SKM-1 treated with dmso at 0.1 percent for 144 hours (cell line): ENCODE results near the gene HS1BP3.

Experiments used
- DNase-seq: peaks from one replicate; lab custom pipeline; 2025; ENCODE audit not compliant: unreplicated experiment; lab: John Stamatoyannopoulos, UW

HS1BP3 gene

DNA sequence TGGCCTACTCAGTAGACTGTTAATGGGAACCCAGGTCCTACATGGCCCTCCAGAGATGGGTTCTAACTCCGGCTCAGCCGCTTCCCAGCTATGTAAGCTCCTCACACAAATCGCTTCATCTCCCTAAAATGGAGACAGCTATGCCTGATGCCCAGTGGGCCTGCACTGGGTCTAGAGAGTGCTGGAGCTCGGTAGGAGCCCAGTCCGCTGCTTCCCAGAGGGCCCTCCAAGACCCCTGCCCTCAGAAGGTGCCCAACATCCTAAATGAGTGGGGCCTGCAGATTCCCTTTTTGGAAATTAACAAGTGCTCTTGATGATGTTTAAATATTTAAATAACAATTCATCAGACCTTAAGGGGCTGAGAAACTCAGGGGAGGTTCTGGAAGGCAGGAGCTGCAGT is 47.1 kb downstream of the HS1BP3 start:
- DNase-seq: no peak

DNA sequence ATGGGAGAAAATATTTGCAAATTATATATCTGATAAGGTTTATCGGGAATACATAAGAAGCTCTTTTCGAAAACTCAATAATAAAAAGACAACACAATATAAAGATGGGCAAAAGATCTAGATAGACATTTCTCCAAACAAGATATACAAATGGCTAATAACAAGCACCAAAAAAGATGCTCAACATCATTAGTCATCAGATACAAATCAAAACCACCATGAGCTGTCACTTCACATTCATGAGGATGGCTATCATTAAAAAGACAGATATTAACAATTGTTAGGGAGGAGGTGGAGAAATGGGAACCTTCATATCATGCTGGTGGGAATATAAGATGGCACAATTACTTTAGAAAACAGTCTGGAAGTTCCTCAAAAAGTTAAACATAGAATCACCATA is 48.1 kb downstream of the HS1BP3 start:
- no peak for DNase-seq

- no peak for DNase-seq
Measured at GRCh38 chr2:20600756-20601325, 50.1 kb downstream of the HS1BP3 start.

DNA sequence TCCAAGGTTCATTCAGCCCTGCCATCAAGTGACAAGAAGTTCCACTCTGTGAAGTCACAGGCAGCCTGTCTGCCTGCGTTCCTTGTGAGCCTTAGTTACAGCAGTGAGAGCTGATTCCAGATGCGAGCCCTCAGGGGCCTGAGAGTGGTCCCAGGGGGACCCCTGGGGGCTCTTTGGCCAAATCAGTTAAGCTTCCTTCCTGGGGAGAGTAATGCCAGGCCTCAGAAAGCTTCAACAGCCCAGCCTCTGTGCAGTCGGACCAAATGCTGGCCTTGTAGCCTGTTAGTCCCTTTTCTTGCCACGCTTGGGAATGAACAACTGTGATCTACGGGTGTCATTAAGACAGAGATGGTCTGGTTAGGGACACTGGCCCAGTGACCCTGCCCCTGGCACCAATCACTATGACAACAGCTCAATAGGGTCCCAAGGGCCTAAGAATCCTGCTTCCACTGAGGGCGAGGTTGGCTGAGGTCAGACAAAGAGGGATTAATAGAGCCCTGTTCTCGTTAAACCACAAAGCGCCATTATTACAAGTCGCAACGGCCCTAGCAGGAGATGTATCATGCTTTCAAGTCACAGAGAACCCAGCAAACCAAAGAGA is 50.9 kb downstream of the HS1BP3 start:
- no peak for DNase-seq

GRCh38 chr2:20599001-20599600 is 51.8 kb downstream of the HS1BP3 start:
- no peak for DNase-seq

DNA sequence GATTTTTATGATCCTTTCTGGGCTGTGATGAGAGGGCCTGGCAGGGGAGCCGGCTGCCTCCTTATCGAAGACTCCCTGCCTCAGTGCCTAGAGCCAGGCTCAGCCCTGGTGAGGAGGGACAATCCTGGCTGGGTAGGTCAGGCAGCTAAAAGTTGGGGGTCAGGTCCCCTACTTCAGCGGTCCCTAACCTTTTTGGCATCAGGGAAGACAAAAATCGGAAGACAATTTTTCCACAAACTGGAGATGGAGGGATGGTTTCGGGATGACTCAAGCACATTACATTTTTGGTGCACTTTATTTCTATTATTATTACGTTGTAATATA is 53.1 kb downstream of the HS1BP3 start:
- no peak for DNase-seq

GRCh38 chr2:20596973-20597859 is 53.7 kb downstream of the HS1BP3 start:
- peak; percentile 24 for DNase-seq

GRCh38 chr2:20596193-20596972 is 54.5 kb downstream of the HS1BP3 start:
- DNase-seq: no peak

GRCh38 chr2:20595439-20596192 is 55.3 kb downstream of the HS1BP3 start:
- peak; percentile 73 for DNase-seq

DNA sequence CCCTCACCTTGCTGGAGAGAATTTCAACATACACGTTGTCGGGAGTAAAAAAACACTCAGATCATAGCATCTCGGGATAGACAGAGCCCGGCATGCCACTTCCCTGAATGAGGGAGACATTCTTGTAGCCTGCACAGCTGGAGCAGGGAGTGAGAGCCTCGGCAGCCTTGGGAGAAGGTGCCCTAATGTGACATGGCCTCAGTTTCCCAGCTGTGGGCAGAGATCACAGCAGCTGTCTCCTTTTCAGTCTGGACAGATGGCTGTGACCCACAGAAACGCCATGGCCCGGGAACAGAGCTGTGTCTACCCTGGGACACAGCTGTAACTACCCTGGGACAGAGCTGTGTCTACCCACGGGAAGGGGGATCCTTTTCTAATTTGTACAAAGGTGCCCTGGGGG is 55.9 kb downstream of the HS1BP3 start:
- DNase-seq: no peak

DNA sequence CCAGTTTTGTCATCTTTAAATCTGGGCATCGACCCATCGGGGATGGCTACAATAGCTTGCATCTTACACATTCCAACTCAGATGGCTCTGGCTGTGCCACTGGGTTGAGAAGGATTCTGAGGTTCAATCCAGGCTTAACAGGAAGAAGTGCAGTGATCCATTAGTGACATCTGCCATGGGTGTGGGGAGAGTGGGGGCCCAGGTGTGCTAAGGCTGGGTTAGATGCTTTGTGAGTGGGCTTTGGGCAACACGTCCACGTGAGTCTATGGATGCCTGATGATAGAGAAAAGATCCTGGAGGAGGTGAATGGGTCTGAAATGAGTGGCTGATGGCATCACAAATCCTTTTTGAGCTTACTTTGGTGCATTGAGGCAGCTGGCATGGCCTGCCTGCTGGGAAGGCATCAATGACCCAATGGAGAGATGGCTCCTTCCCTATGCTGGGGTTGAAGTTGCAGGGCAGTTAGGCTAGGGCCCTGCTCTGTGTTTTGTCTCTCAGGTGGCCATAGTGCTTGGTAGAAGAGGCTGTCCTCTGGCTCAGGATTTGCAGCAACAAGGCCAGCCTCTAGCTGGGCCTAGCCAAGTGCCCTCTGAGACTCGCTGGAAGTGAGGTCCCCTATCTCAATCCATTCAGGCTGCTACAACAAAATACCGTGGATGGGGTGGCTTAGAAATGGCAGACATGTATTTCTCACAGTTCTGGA is 56.7 kb downstream of the HS1BP3 start:
- no peak for DNase-seq

- DNase-seq: peak; percentile 50
Measured at GRCh38 chr2:20593072-20594034, 57.5 kb downstream of the HS1BP3 start.

- peak; percentile 52 for DNase-seq
Measured at GRCh38 chr2:20592106-20593071, 58.5 kb downstream of the HS1BP3 start.

- no peak for DNase-seq
Measured at GRCh38 chr2:20590704-20591515, 60.0 kb downstream of the HS1BP3 start.

DNA sequence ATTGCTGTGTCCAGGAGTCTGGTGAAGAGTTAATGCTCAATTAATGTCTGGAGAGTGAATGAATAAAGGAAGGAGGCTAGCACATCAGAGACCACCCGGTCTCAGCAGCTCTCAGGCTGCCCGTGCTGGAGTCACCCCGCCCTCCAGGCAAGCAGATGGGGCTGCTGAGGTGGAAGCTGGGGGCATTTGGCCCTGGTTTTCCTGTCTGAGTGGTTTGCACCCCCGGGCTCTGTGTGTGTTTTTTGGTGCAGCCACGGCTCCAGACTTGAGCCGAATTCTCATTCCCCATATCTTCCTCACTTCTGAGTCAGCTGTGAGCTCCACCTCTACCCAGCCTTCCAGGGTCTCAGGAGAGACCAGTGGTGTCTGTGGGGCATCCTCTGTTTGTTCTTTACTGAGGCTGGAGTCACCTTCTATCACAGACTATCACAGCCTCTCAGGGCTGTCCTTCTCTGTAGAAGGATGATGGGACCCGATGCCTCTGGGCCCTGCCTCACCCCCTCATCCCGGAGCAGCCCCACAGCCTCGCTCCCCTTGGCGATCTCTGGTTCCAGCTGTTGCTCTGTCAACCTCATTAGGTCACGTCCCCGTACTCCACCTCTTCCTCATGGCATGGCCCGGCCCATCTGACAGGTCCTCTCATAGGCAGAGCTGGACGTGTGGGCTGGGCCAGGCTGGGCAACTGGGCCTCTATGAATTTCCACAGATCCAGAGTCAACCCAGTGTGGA is 60.8 kb downstream of the HS1BP3 start:
- DNase-seq: no peak
